Endothelial cell of umbilical vein (primary cell): ENCODE data around the gene PRIM1. TPM values are rescaled to one million over a fixed set of nuclear protein-coding genes. Genes with fewer than 3 reads are reported as not detected.

Experiments used
- BruUV-seq: library from RNA; stranded (reverse); fragments of 400-500 nt; replicated peaks from 2 replicates; lab custom pipeline; 2021; lab: Mats Ljungman, UMichigan
- CTCF ChIA-PET: fragments of 300-600, 350-600 bp; sonication (Branson Sonifier 250); formaldehyde crosslinking; loops from one replicate; lab custom pipeline; 2021; ENCODE audit warnings: antibody characterized with exemption, inconsistent platforms; lab: Charles Lee
- POLR2A ChIA-PET: fragments of 300-600, 350-600 bp; sonication (Branson Sonifier 250); formaldehyde crosslinking; loops from one replicate; lab custom pipeline; 2021; ENCODE audit warnings: antibody characterized with exemption, inconsistent platforms; lab: Charles Lee
- DNase-seq: peaks from one replicate; pipeline ENCODE4 v3.0.0-alpha.2; 2011; ENCODE audit warnings: low read depth, low spot score
- FAIRE-seq: peaks from 2 replicates; lab custom pipeline; 2011; peaks lifted over from hg19 to GRCh38; lab: Jason Lieb, UNC
- H2AFZ ChIP-seq: 2 replicates; pipeline ENCODE4 v1.6.0; 2012; ENCODE audit warnings: low read depth, low read length, control low read depth, inconsistent platforms
- H3K27ac ChIP-seq: 2 replicates; pipeline ENCODE4 v1.5.1; 2011; ENCODE audit warnings: low read depth, mild to moderate bottlenecking, control low read depth, low read length, moderate library complexity; ENCODE audit not compliant: insufficient read depth
- H3K27me3 ChIP-seq, 2 experiments: 2 replicates each; pipeline versions ENCODE4 v1.6.0 to v1.6.1; 2011; ENCODE audit warnings: low read length in 2 of 2, mixed read lengths in 1 of 2; ENCODE audit not compliant: control insufficient read depth in 2 of 2, insufficient read depth in 2 of 2
- H3K36me3 ChIP-seq, 2 experiments: 2 replicates in 1 of 2; 3 replicates in 1 of 2; pipeline ENCODE4 v1.5.1; 2011; ENCODE audit warnings: low read length in 2 of 2, mild to moderate bottlenecking in 1 of 2, moderate library complexity in 1 of 2; ENCODE audit not compliant: control insufficient read depth in 2 of 2, insufficient read depth in 2 of 2; ENCODE audit errors: extremely low read depth in 1 of 2
- H3K4me1 ChIP-seq: 3 replicates; pipeline ENCODE4 v1.5.1; 2011; ENCODE audit warnings: mild to moderate bottlenecking, low read length; ENCODE audit not compliant: control insufficient read depth, insufficient read depth; ENCODE audit errors: extremely low read depth
- H3K4me2 ChIP-seq: 2 replicates; pipeline ENCODE4 v1.6.1; 2011; ENCODE audit warnings: low read length, control low read depth, mixed read lengths; ENCODE audit not compliant: insufficient read depth
- H3K4me3 ChIP-seq, 3 experiments: fragments of 200-600 bp in 1 of 3; sonication (generic), shearing (Covaris generic) in 1 of 3; replicated peaks in 1 of 3; 2 replicates each; pipeline ENCODE4 v1.5.1; 2011 to 2016; ENCODE audit warnings: control low read depth in 3 of 3, low read length in 3 of 3, mild to moderate bottlenecking in 2 of 3, inconsistent platforms in 1 of 3, low read depth in 1 of 3, moderate library complexity in 1 of 3; ENCODE audit not compliant: insufficient read depth in 1 of 3
- H3K79me2 ChIP-seq: 2 replicates; pipeline ENCODE4 v1.6.0; 2012; ENCODE audit warnings: low read length, inconsistent platforms; ENCODE audit not compliant: control insufficient read depth, insufficient read depth
- H3K9ac ChIP-seq: replicated peaks from 2 replicates; pipeline ENCODE3; 2011; ENCODE audit warnings: low read length, control low read depth; ENCODE audit not compliant: insufficient read depth; ENCODE audit errors: extremely low read depth
- H3K9me1 ChIP-seq: replicated peaks from 3 replicates; pipeline ENCODE4 v1.6.0; 2011; ENCODE audit warnings: mild to moderate bottlenecking, low read length; ENCODE audit not compliant: control insufficient read depth, insufficient read depth; ENCODE audit errors: extremely low read depth
- H3K9me3 ChIP-seq: replicated peaks from 2 replicates; pipeline ENCODE4 v1.5.1; 2012; ENCODE audit warnings: low read length, inconsistent platforms; ENCODE audit not compliant: control insufficient read depth, insufficient read depth
- H4K20me1 ChIP-seq: replicated peaks from 2 replicates; pipeline ENCODE3; 2011; ENCODE audit warnings: mild to moderate bottlenecking, low read length; ENCODE audit not compliant: control insufficient read depth, insufficient read depth; ENCODE audit errors: extremely low read depth
- EZH2 ChIP-seq: IDR thresholded peaks from 2 replicates; pipeline ENCODE4 v1.6.1; 2012; ENCODE audit warnings: borderline replicate concordance, low read depth, mild to moderate bottlenecking, moderate library complexity, low read length, inconsistent platforms; ENCODE audit not compliant: severe bottlenecking
- FOS ChIP-seq: IDR thresholded peaks from 2 replicates; pipeline ENCODE4 v1.6.1; 2011; ENCODE audit warnings: mild to moderate bottlenecking, low read length, moderate library complexity, borderline replicate concordance; ENCODE audit not compliant: insufficient read depth
- GATA2 ChIP-seq: IDR thresholded peaks from 2 replicates; pipeline ENCODE4 v1.7.0; 2011; ENCODE audit warnings: low read depth, mild to moderate bottlenecking, moderate library complexity, mixed read lengths, low read length; ENCODE audit not compliant: insufficient read length, insufficient read depth
- JUN ChIP-seq: IDR thresholded peaks from 2 replicates; pipeline ENCODE4 v1.6.1; 2011; ENCODE audit warnings: borderline replicate concordance, low read depth; ENCODE audit not compliant: insufficient read length, insufficient read depth
- MYC ChIP-seq: IDR thresholded peaks from one replicate; pipeline ENCODE4 v1.6.1; 2011; ENCODE audit warnings: mild to moderate bottlenecking, low read depth, low read length
- POLR2A ChIP-seq: IDR thresholded peaks from 2 replicates; pipeline ENCODE4 v1.6.1; 2012; ENCODE audit warnings: low read depth, mild to moderate bottlenecking, control low read depth, low read length
- POLR2AphosphoS5 ChIP-seq: IDR thresholded peaks from 2 replicates; pipeline ENCODE4 v1.6.1; 2012; ENCODE audit warnings: low read depth, mild to moderate bottlenecking, control low read depth, low read length, moderate library complexity; ENCODE audit not compliant: insufficient read depth
- dilution Hi-C: fragments of 300-500 bp; cut with MboI; formaldehyde crosslinking; loops from one replicate; pipeline ENCODE4 v1.15.0; 2019; ENCODE audit warnings: low sequenced_read_pairs; ENCODE audit not compliant: extremely low pct_ligation_motif_present
- intact Hi-C: fragments of 100-400 bp; cut with micrococcal nuclease; formaldehyde crosslinking; loops from one replicate; pipeline ENCODE4 v1.10.0; 2022
- polyA plus RNA-seq, 4 experiments: library from polyadenylated mRNA; depleted of rRNA in 3 of 4; stranded (reverse) in 3 of 4; unstranded in 1 of 4; fragments of >200 nt; gene quantifications; 2 replicates each; pipeline versions ENCODE4 v1.2.1 to v1.2.3, GENCODE V29; 2011 to 2012; ENCODE audit warnings: missing spikeins in 1 of 4
- total RNA-seq: library from RNA; stranded (reverse); gene quantifications from 2 replicates; pipeline ENCODE4 v1.2.3, GENCODE V29; 2021
- TF ChIP-seq, protein P1 (sequence below), 2 donors: IDR thresholded peaks; 1 replicate in 1 of 2; 2 replicates in 1 of 2; pipeline ENCODE4 v1.5.1; 2011; ENCODE audit warnings: low read length in 2 of 2, mild to moderate bottlenecking in 2 of 2, moderate library complexity in 2 of 2, control low read depth in 1 of 2, inconsistent platforms in 1 of 2, low read depth in 1 of 2; ENCODE audit not compliant: insufficient read depth in 1 of 2; ENCODE audit errors: extremely low read depth in 1 of 2
- TF ChIP-seq, protein P2 (sequence below): IDR thresholded peaks from 2 replicates; pipeline ENCODE4 v1.6.1; 2011; ENCODE audit not compliant: insufficient read depth, insufficient read length

PRIM1 gene
- total and polyA plus RNA-seq, 2 donors (not counting 3 experiments of a cell fraction or from before 2014, with no cell fraction given): 10.9 to 12.1 TPM

DNA sequence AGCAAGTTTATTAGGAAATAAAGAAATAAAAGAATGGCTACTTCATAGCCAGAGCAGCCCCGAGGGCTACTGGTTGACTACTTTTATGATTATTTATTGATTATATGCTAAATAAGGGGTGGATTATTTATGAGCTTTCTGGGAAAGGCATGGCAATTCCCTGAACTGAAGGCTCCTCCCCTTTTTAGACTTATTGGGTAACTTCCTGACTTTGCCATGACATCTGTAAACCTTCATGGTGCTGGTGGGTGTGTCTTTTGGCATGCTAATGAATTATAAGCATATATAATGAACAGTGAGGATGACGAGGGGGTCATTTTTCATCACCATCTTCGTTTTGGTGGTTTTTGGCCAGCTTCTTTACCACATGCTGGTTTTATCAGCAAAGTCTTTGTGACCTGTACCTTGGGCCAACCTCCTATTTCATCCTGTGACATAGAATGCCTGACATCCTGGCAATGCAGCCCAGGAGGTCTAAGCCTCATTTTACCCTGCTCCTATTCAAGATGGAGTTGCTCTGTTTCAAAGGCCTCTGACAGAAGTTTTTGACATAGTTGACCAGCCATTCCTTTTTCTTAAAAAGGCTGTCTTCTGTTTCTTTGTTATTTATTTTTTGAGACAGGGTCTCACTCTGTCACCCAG lies 53.0 kb downstream of the PRIM1 start:
- no peak overlapping the region for H2AFZ ChIP-seq
- dilution Hi-C loops: no loop called here
- no peak for DNase-seq
- H3K36me3 ChIP-seq: no peaks in the 10 kb centered on the region
- no peaks in the 10 kb centered on the region for H4K20me1 ChIP-seq
- ChIA-PET POLR2A (interaction anchor here (0.6 to 1.0 kb wide), 2 partner anchors 9 to 238 kb away, joined by 4 to 6 read pairs; no protein-coding TSS in a partner anchor), CTCF (interaction anchor here (1.1 to 1.5 kb wide), 2 partner anchors 12 to 18 kb away, joined by 3 to 4 read pairs; no protein-coding TSS in a partner anchor)
- no peaks in the 10 kb centered on the region for H3K9me3 ChIP-seq
- intact Hi-C loops: no loop called here
- H3K4me2 ChIP-seq: no peak overlapping the region
- no peak for FAIRE-seq
- H3K9me1 ChIP-seq: no peaks in the 10 kb centered on the region
- H3K79me2 ChIP-seq: no peaks in the 10 kb centered on the region
- TF ChIP-seq, protein P1, sequence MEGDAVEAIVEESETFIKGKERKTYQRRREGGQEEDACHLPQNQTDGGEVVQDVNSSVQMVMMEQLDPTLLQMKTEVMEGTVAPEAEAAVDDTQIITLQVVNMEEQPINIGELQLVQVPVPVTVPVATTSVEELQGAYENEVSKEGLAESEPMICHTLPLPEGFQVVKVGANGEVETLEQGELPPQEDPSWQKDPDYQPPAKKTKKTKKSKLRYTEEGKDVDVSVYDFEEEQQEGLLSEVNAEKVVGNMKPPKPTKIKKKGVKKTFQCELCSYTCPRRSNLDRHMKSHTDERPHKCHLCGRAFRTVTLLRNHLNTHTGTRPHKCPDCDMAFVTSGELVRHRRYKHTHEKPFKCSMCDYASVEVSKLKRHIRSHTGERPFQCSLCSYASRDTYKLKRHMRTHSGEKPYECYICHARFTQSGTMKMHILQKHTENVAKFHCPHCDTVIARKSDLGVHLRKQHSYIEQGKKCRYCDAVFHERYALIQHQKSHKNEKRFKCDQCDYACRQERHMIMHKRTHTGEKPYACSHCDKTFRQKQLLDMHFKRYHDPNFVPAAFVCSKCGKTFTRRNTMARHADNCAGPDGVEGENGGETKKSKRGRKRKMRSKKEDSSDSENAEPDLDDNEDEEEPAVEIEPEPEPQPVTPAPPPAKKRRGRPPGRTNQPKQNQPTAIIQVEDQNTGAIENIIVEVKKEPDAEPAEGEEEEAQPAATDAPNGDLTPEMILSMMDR (IDR thresholded peaks at IDR 0.05; ENCODE audit: extremely low read depth in 1 of 2, insufficient read depth in 1 of 2, low read depth in 1 of 2, low read length in 2 of 2): no peak
- no peak for TF ChIP-seq POLR2A
- TF ChIP-seq EZH2: no peak
- no peak for TF ChIP-seq POLR2AphosphoS5
- TF ChIP-seq GATA2: no peak
- TF ChIP-seq MYC: no peak
- TF ChIP-seq, protein P2, sequence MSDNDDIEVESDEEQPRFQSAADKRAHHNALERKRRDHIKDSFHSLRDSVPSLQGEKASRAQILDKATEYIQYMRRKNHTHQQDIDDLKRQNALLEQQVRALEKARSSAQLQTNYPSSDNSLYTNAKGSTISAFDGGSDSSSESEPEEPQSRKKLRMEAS: no peak
- TF ChIP-seq FOS: no peak
- TF ChIP-seq JUN: no peak
- H3K27me3 ChIP-seq: peaks cover 0 to 3% of the 10 kb centered on the region in 2 experiments
- no peak overlapping the region for H3K9ac ChIP-seq
- no TSS peak for BruUV-seq
- H3K27ac ChIP-seq: no peak overlapping the region
- no peak overlapping the region for H3K4me3 ChIP-seq
- no peaks in the 10 kb centered on the region for H3K4me1 ChIP-seq
